Embryonic facial prominence (tissue), 1 donor: ENCODE measurements around the gene ANK3.

ENCODE experiments used
- DNase-seq: peaks from one replicate; pipeline ENCODE4 v3.0.0-alpha.2; 2016; ENCODE audit errors: extremely low spot score

ANK3 gene

GRCh38 chr10:60377955-60378354, 11.7 kb downstream of the ANK3 start:
- no peak for DNase-seq

GRCh38 chr10:60377042-60377352, 12.7 kb downstream of the ANK3 start:
- DNase-seq, result no peak

- no peak for DNase-seq
Observed at GRCh38 chr10:60376221-60377041, 13.2 kb downstream of the ANK3 start.

GRCh38 chr10:60375293-60376004, 14.2 kb downstream of the ANK3 start:
- DNase-seq, result no peak

- DNase-seq, result no peak
Observed at GRCh38 chr10:60374836-60375235, 14.8 kb downstream of the ANK3 start.

- DNase-seq, result no peak
Observed at GRCh38 chr10:60372436-60372835, 17.2 kb downstream of the ANK3 start.

GRCh38 chr10:60369547-60369930, 20.1 kb downstream of the ANK3 start:
- DNase-seq, result no peak

GRCh38 chr10:60368875-60369546, 20.7 kb downstream of the ANK3 start:
- no peak for DNase-seq

- DNase-seq, result no peak
Observed at GRCh38 chr10:60367901-60368300, 21.8 kb downstream of the ANK3 start.

GRCh38 chr10:60367431-60367830, 22.2 kb downstream of the ANK3 start:
- no peak for DNase-seq

GRCh38 chr10:60367024-60367423, 22.7 kb downstream of the ANK3 start:
- no peak for DNase-seq

- DNase-seq, result no peak
Observed at GRCh38 chr10:60363187-60363586, 26.5 kb downstream of the ANK3 start.

- no peak for DNase-seq
Observed at GRCh38 chr10:60362461-60362860, 27.2 kb downstream of the ANK3 start.

GRCh38 chr10:60359066-60359465, 30.6 kb downstream of the ANK3 start:
- DNase-seq, result no peak

- no peak for DNase-seq
Observed at GRCh38 chr10:60358282-60358681, 31.4 kb downstream of the ANK3 start.

GRCh38 chr10:60353519-60354258, 36.0 kb downstream of the ANK3 start:
- DNase-seq, result no peak

GRCh38 chr10:60352105-60352504, 37.6 kb downstream of the ANK3 start:
- no peak for DNase-seq

- no peak for DNase-seq
Observed at GRCh38 chr10:60351191-60351853, 38.4 kb downstream of the ANK3 start.

- no peak for DNase-seq
Observed at GRCh38 chr10:60350400-60350799, 39.3 kb downstream of the ANK3 start.

- DNase-seq, result no peak
Observed at GRCh38 chr10:60349426-60349825, 40.2 kb downstream of the ANK3 start.

- DNase-seq, result no peak
Observed at GRCh38 chr10:60348982-60349381, 40.7 kb downstream of the ANK3 start.

- no peak for DNase-seq
Observed at GRCh38 chr10:60347270-60347669, 42.4 kb downstream of the ANK3 start.
